Keratinocyte (primary cell): Measurements from ENCODE around the gene PDZK1. TPM values are rescaled to one million over a fixed set of nuclear protein-coding genes. Genes with fewer than 3 reads are reported as not detected.

ENCODE experiments used
- DNase-seq: peaks from one replicate; pipeline ENCODE4 v3.0.0-alpha.2; 2011; ENCODE audit warnings: low read depth, missing footprints, low spot score
- FAIRE-seq: peaks from 2 replicates; lab custom pipeline; 2011; peaks lifted over from hg19 to GRCh38; lab: Jason Lieb, UNC
- H2AFZ ChIP-seq: 2 replicates; pipeline ENCODE4 v1.6.0; 2012; ENCODE audit warnings: low read length, control low read depth, inconsistent platforms; ENCODE audit not compliant: control insufficient read depth
- H3K27ac ChIP-seq: 2 replicates; pipeline ENCODE4 v1.5.1; 2011; ENCODE audit warnings: low read length; ENCODE audit not compliant: control insufficient read depth, insufficient read depth
- H3K27me3 ChIP-seq: 3 replicates; pipeline ENCODE4 v1.6.0; 2011; ENCODE audit warnings: low read length; ENCODE audit not compliant: control insufficient read depth, insufficient read depth; ENCODE audit errors: extremely low read depth
- H3K36me3 ChIP-seq, 2 experiments: 2 replicates in 1 of 2; 3 replicates in 1 of 2; pipeline ENCODE4 v1.5.1; 2011; ENCODE audit warnings: low read length in 2 of 2, mild to moderate bottlenecking in 1 of 2; ENCODE audit not compliant: control insufficient read depth in 2 of 2, insufficient read depth in 2 of 2; ENCODE audit errors: extremely low read depth in 1 of 2
- H3K4me1 ChIP-seq: 3 replicates; pipeline ENCODE4 v1.5.1; 2011; ENCODE audit warnings: low read length; ENCODE audit not compliant: control insufficient read depth, insufficient read depth; ENCODE audit errors: extremely low read depth
- H3K4me2 ChIP-seq: 3 replicates; pipeline ENCODE4 v1.6.0; 2011; ENCODE audit warnings: low read depth, low read length; ENCODE audit not compliant: control insufficient read depth, insufficient read depth; ENCODE audit errors: extremely low read depth
- H3K4me3 ChIP-seq, 3 experiments: fragments of 200-600 bp in 1 of 3; sonication (generic) in 1 of 3; 2 replicates in 2 of 3; 3 replicates in 1 of 3; pipeline ENCODE4 v1.5.1; 2011 to 2016; ENCODE audit warnings: low read length in 3 of 3, mild to moderate bottlenecking in 3 of 3, control low read depth in 2 of 3, inconsistent platforms in 1 of 3, low read depth in 1 of 3, mixed read lengths in 1 of 3, mixed run types in 1 of 3, moderate library complexity in 1 of 3; ENCODE audit not compliant: control insufficient read depth in 2 of 3, insufficient read depth in 2 of 3; ENCODE audit errors: extremely low read depth in 1 of 3
- H3K79me2 ChIP-seq: 2 replicates; pipeline ENCODE4 v1.6.0; 2012; ENCODE audit warnings: low read length; ENCODE audit not compliant: control insufficient read depth, insufficient read depth
- H3K9ac ChIP-seq: 3 replicates; pipeline ENCODE4 v1.6.0; 2011; ENCODE audit warnings: low read length; ENCODE audit not compliant: control insufficient read depth, insufficient read depth; ENCODE audit errors: extremely low read depth
- H3K9me1 ChIP-seq: 3 replicates; pipeline ENCODE4 v1.6.0; 2011; ENCODE audit warnings: low read length; ENCODE audit not compliant: control insufficient read depth, insufficient read depth; ENCODE audit errors: extremely low read depth
- H3K9me3 ChIP-seq: 2 replicates; pipeline ENCODE4 v1.5.1; 2012; ENCODE audit warnings: low read depth, low read length; ENCODE audit not compliant: control insufficient read depth
- H4K20me1 ChIP-seq: 3 replicates; pipeline ENCODE4 v1.6.0; 2011; ENCODE audit warnings: low read length; ENCODE audit not compliant: control insufficient read depth, insufficient read depth; ENCODE audit errors: extremely low read depth
- CTCF ChIP-seq, 3 experiments: IDR thresholded peaks in 1 of 3; conservative IDR thresholded peaks in 1 of 3; optimal IDR thresholded peaks in 1 of 3; 2 replicates in 2 of 3; 3 replicates in 1 of 3; pipeline versions ENCODE3 to v1.5.1; 2011; ENCODE audit warnings: low read length in 3 of 3, mild to moderate bottlenecking in 3 of 3, moderate library complexity in 2 of 3, control low read depth in 1 of 3, inconsistent platforms in 1 of 3; ENCODE audit not compliant: insufficient read depth in 2 of 3; ENCODE audit errors: extremely low read depth in 1 of 3
- EZH2 ChIP-seq: IDR thresholded peaks from one replicate; pipeline ENCODE4 v1.6.1; 2012; ENCODE audit warnings: inconsistent platforms, mild to moderate bottlenecking, low read length, moderate library complexity
- dilution Hi-C: fragments of 300-500 bp; cut with MboI; formaldehyde crosslinking; loops from one replicate; pipeline ENCODE4 v1.7.0; 2020; ENCODE audit warnings: low sequenced_read_pairs; ENCODE audit not compliant: extremely low pct_ligation_motif_present
- polyA minus RNA-seq, 3 experiments: library from RNA; depleted of rRNA, polyadenylated mRNA; stranded (reverse); fragments of >200 nt; gene quantifications; 1 replicate in 1 of 3; 2 replicates in 1 of 3; 3 replicates in 1 of 3; pipeline ENCODE4 v1.2.3, GENCODE V29; 2011
- polyA plus RNA-seq, 5 experiments: library from polyadenylated mRNA; depleted of rRNA in 3 of 5; stranded (reverse) in 3 of 5; stranded (forward) in 1 of 5; unstranded in 1 of 5; fragments of >200 nt; gene quantifications; 1 replicate in 1 of 5; 2 replicates in 3 of 5; 3 replicates in 1 of 5; pipeline versions ENCODE4 v1.2.1 to v1.2.3, GENCODE V29; 2011 to 2012; ENCODE audit warnings: missing spikeins in 2 of 5, low read depth in 1 of 5, low replicate concordance in 1 of 5

The PDZK1 gene
- 0.08 to 0.21 TPM (median 0.15 TPM) in 3 replicates for polyA plus RNA-seq
- 0.75 TPM for polyA plus RNA-seq (2011; ENCODE audit: low read depth)
- 0.22 and 0.27 TPM in 2 replicates for polyA plus RNA-seq (2011; cell fraction: cytosol; rRNA removed)
- 0.45 and 0.97 TPM in 2 replicates for polyA plus RNA-seq (2011; cell fraction: nucleus; rRNA removed)
- 0.34 and 0.35 TPM in 2 replicates for polyA plus RNA-seq (2012; ENCODE audit: low replicate concordance)
- polyA minus RNA-seq: not detected in 3 replicates
- polyA minus RNA-seq (2011; cell fraction: cytosol; rRNA and poly(A)+ RNA removed): not detected
- not detected in 2 replicates for polyA minus RNA-seq (2011; cell fraction: nucleus; rRNA and poly(A)+ RNA removed)

- no peak within 1 kb of the TSS for H2AFZ ChIP-seq
- dilution Hi-C loops: no loop called here
- H3K9ac ChIP-seq: peak within 1 kb of the TSS; percentile 43
- no peak within 1 kb of the TSS for H3K4me3 ChIP-seq
- no peaks in the 10 kb centered on the region for H3K9me3 ChIP-seq
- peaks cover 20% of the 10 kb centered on the region for H3K4me1 ChIP-seq
- TF ChIP-seq EZH2 (no peak), CTCF (optimal IDR thresholded peaks at IDR 0.05 in 1 of 3, IDR thresholded peaks at IDR 0.05 in 1 of 3, conservative IDR thresholded peaks at IDR 0.05 in 1 of 3; ENCODE audit: extremely low read depth in 1 of 3, insufficient read depth in 2 of 3, low read length in 3 of 3) (no peak)
- no peak for DNase-seq
- H3K27ac ChIP-seq: peak within 1 kb of the TSS; percentile 62
- H3K79me2 ChIP-seq: no peaks in the 10 kb centered on the region
- H4K20me1 ChIP-seq: no peaks in the 10 kb centered on the region
- no peaks in the 10 kb centered on the region for H3K27me3 ChIP-seq
- H3K36me3 ChIP-seq: no peaks in the 10 kb centered on the region
- no peaks in the 10 kb centered on the region for H3K9me1 ChIP-seq
- peak within 1 kb of the TSS; percentile 57 for H3K4me2 ChIP-seq
- FAIRE-seq: no peak
Measured at GRCh38 chr1:145707183-145707867, at the start of gene PDZK1. PDZK1 (minus strand) TSS chr1:145707368; CDS start chr1:145688021, 19,347 bp downstream.

- Histone ChIP-seq H2AFZ (no peak overlapping the region), H4K20me1 (no peaks in the 10 kb centered on the region), H3K9ac (no peak overlapping the region), H3K79me2 (no peaks in the 10 kb centered on the region), H3K9me1 (peaks cover 4% of the 10 kb centered on the region), H3K4me2 (peak overlapping the region; percentile 27), H3K4me3 (no peak overlapping the region), H3K27me3 (no peaks in the 10 kb centered on the region), H3K9me3 (no peaks in the 10 kb centered on the region), H3K4me1 (peaks cover 11% of the 10 kb centered on the region), H3K36me3 (peaks cover 3 to 10% of the 10 kb centered on the region in 2 experiments), H3K27ac (peak overlapping the region; percentile 17)
- DNase-seq (no peak), FAIRE-seq (peak; percentile 82)
- dilution Hi-C loops: no loop called here
- TF ChIP-seq EZH2 (no peak), CTCF (optimal IDR thresholded peaks at IDR 0.05 in 1 of 3, IDR thresholded peaks at IDR 0.05 in 1 of 3, conservative IDR thresholded peaks at IDR 0.05 in 1 of 3; ENCODE audit: extremely low read depth in 1 of 3, insufficient read depth in 2 of 3, low read length in 3 of 3) (no peak)
Measured at GRCh38 chr1:145751491-145752037, 44.4 kb upstream of the PDZK1 start.
